SKM-1 treated with dmso at 0.1 percent for 144 hours (cell line): ENCODE measurements around the gene METTL21A.
"Not testable (repeated sequence)": the region's sequence is repeated elsewhere in the genome, so short reads cannot be mapped to it uniquely, and the experiment has no call there.

ENCODE experiments used
- DNase-seq: peaks from one replicate; lab custom pipeline; 2025; ENCODE audit not compliant: unreplicated experiment; lab: John Stamatoyannopoulos, UW

METTL21A gene

GRCh38 chr2:207625014-207625907 lies at the start of gene METTL21A:
Gene METTL21A, minus strand, starts transcription at chr2:207625394. Its CDS starts 1,019 bp downstream, at chr2:207624375.
- peak; percentile 87 for DNase-seq

- no peak for DNase-seq
These were observed 49.6 kb upstream of the METTL21A start for GRCh38 chr2:207674826-207675225.

- DNase-seq, result no peak
These were observed 49.1 kb upstream of the METTL21A start for GRCh38 chr2:207674266-207674774.

GRCh38 chr2:207673431-207673830 lies 48.2 kb upstream of the METTL21A start:
- DNase-seq, result no peak

- DNase-seq, result no peak
These were observed 45.7 kb upstream of the METTL21A start for GRCh38 chr2:207670887-207671286.

- DNase-seq, result no peak
These were observed 38.8 kb upstream of the METTL21A start for GRCh38 chr2:207663870-207664545.

- DNase-seq, result peak; percentile 10
These were observed 37.0 kb upstream of the METTL21A start for GRCh38 chr2:207662203-207662602.

- DNase-seq, result no peak
These were observed 35.8 kb upstream of the METTL21A start for GRCh38 chr2:207660994-207661393.

- DNase-seq, result no peak
These were observed 33.0 kb upstream of the METTL21A start for GRCh38 chr2:207658156-207658555.

- no peak for DNase-seq
These were observed 29.8 kb upstream of the METTL21A start for GRCh38 chr2:207655000-207655399.

GRCh38 chr2:207646582-207646981 lies 21.4 kb upstream of the METTL21A start:
- not testable (repeated sequence) for DNase-seq

GRCh38 chr2:207643892-207644291 lies 18.7 kb upstream of the METTL21A start:
- no peak for DNase-seq

GRCh38 chr2:207640661-207641060 lies 15.5 kb upstream of the METTL21A start:
- DNase-seq, result no peak

GRCh38 chr2:207640160-207640559 lies 15.0 kb upstream of the METTL21A start:
- DNase-seq, result no peak

GRCh38 chr2:207639288-207639687 lies 14.1 kb upstream of the METTL21A start:
- not testable (repeated sequence) for DNase-seq

GRCh38 chr2:207635468-207636200 lies 10.4 kb upstream of the METTL21A start:
- DNase-seq, result peak; percentile 19

- DNase-seq, result no peak
These were observed 8.5 kb upstream of the METTL21A start for GRCh38 chr2:207633686-207634085.

GRCh38 chr2:207632575-207633493 lies 7.6 kb upstream of the METTL21A start:
- peak; percentile 84 for DNase-seq

GRCh38 chr2:207630491-207630890 lies 5.3 kb upstream of the METTL21A start:
- DNase-seq, result no peak

- DNase-seq, result no peak
These were observed 4.4 kb upstream of the METTL21A start for GRCh38 chr2:207629553-207629952.
